Vagina (tissue), 2 donors: ENCODE results near the gene FBXO21. TPM values are rescaled to one million over a fixed set of nuclear protein-coding genes. Genes with fewer than 3 reads are reported as not detected.

Experiments
- DNase-seq, 2 donors: peaks; one replicate each; pipeline ENCODE4 v3.0.0-alpha.2; 2017; ENCODE audit errors: extremely low spot score in 2 of 2
- H3K27ac ChIP-seq: fragments of 200-600 bp; sonication (generic); one replicate; pipeline ENCODE4 v1.5.1; 2019
- H3K27me3 ChIP-seq: fragments of 200-600 bp; sonication (generic); one replicate; pipeline ENCODE4 v1.5.1; 2019
- H3K36me3 ChIP-seq, 2 donors: fragments of 200-600 bp; sonication (generic); one replicate each; pipeline ENCODE4 v1.5.1; 2017 to 2019
- H3K4me1 ChIP-seq: fragments of 200-600 bp; sonication (generic); one replicate; pipeline ENCODE4 v1.5.1; 2019
- H3K4me3 ChIP-seq, 2 donors: fragments of 200-600 bp; sonication (generic); 1 replicate in 1 of 2; 2 replicates in 1 of 2; pipeline ENCODE4 v1.5.1; 2016 to 2019
- H3K9me3 ChIP-seq: fragments of 200-600 bp; sonication (generic); one replicate; pipeline ENCODE4 v1.5.1; 2019
- POLR2A ChIP-seq, 2 donors: fragments of 450-650 bp; IDR thresholded peaks; one replicate each; pipeline ENCODE4 v1.6.1; 2017; ENCODE audit warnings: antibody characterized with exemption in 2 of 2, mild to moderate bottlenecking in 2 of 2, moderate library complexity in 2 of 2
- POLR2AphosphoS5 ChIP-seq, 2 donors: sonication (generic); formaldehyde crosslinking; IDR thresholded peaks; one replicate each; pipeline ENCODE4 v1.9.0; 2017; ENCODE audit warnings: antibody characterized with exemption in 2 of 2, mild to moderate bottlenecking in 2 of 2, low read depth in 1 of 2; ENCODE audit not compliant: insufficient read depth in 1 of 2
- intact Hi-C: fragments of 100-400 bp; cut with DNase I; formaldehyde crosslinking; loops from one replicate; pipeline ENCODE4 v1.15.1; 2023
- total RNA-seq: library from RNA; depleted of rRNA; stranded (reverse); fragments of >200 nt; gene quantifications from one replicate; pipeline ENCODE4 v1.2.3, GENCODE V29; 2016
- TF ChIP-seq, protein P1 (sequence below), 3 experiments: fragments of 450-650 bp in 2 of 3; fragments of 200-600 bp in 1 of 3; sonication (generic) in 1 of 3; IDR thresholded peaks; one replicate each; pipeline ENCODE4 v1.5.1; 2017 to 2019; ENCODE audit warnings: antibody characterized with exemption in 3 of 3, mild to moderate bottlenecking in 2 of 3, moderate library complexity in 2 of 3

The FBXO21 gene
- total RNA-seq, 1 donor from 2014 or later = 62.4 TPM

DNA sequence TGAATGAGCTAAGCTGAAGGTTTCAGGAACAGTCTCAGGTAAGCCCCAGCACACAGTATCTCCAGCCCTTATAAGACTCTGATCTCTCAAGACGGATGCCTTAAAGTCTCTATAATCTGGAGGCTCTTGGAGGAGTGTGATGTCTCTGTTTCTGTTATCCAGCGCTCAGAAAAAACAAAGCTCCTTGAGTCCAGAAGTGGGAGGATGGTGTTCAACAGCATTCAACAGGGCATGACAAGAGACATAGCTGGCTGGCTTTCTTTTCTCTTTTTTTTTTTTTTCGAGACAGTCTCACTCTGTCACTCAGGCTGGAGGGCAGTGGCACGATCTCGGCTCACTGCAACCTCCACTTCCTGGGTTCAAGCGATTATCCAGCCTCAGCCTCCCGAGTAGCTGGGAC, 59.5 kb downstream of the FBXO21 start:
- H3K4me1 ChIP-seq = no peaks in the 10 kb centered on the region
- TF ChIP-seq, protein P1, sequence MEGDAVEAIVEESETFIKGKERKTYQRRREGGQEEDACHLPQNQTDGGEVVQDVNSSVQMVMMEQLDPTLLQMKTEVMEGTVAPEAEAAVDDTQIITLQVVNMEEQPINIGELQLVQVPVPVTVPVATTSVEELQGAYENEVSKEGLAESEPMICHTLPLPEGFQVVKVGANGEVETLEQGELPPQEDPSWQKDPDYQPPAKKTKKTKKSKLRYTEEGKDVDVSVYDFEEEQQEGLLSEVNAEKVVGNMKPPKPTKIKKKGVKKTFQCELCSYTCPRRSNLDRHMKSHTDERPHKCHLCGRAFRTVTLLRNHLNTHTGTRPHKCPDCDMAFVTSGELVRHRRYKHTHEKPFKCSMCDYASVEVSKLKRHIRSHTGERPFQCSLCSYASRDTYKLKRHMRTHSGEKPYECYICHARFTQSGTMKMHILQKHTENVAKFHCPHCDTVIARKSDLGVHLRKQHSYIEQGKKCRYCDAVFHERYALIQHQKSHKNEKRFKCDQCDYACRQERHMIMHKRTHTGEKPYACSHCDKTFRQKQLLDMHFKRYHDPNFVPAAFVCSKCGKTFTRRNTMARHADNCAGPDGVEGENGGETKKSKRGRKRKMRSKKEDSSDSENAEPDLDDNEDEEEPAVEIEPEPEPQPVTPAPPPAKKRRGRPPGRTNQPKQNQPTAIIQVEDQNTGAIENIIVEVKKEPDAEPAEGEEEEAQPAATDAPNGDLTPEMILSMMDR (IDR thresholded peaks at IDR 0.05) = no peak
- TF ChIP-seq POLR2AphosphoS5 (IDR thresholded peaks at IDR 0.05; ENCODE audit: insufficient read depth in 1 of 2, low read depth in 1 of 2) (no peak), POLR2A (IDR thresholded peaks at IDR 0.05) (no peak)
- H3K27me3 ChIP-seq = no peaks in the 10 kb centered on the region
- intact Hi-C loops = no loop called here
- H3K4me3 ChIP-seq = no peak overlapping the region
- H3K27ac ChIP-seq = no peak overlapping the region
- H3K36me3 ChIP-seq = no peaks in the 10 kb centered on the region
- DNase-seq = no peak
- H3K9me3 ChIP-seq = no peaks in the 10 kb centered on the region

DNA sequence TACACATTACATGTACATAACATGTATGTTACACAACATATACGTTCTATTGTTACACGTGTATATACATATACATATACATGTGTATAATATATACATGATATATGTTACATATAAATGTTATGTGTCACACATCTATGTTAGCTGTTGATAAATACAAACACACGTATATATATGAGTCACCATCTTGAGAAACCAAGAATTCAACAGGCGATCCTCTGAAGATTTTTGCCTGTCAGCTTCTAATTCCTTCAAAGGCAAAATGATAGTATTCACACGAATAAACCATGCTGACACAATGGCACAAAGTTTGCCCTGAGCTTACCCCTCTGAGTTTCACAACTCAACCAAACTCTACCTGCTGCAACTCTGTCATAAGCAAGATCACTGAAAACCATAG, 60.9 kb downstream of the FBXO21 start:
- DNase-seq = no peak
- intact Hi-C loops = no loop called here
- Histone ChIP-seq H3K27me3 (no peaks in the 10 kb centered on the region), H3K4me3 (no peak overlapping the region), H3K9me3 (no peaks in the 10 kb centered on the region), H3K27ac (no peak overlapping the region), H3K4me1 (no peaks in the 10 kb centered on the region), H3K36me3 (no peaks in the 10 kb centered on the region)
- TF ChIP-seq, protein P1 (IDR thresholded peaks at IDR 0.05) = no peak
- TF ChIP-seq POLR2AphosphoS5 (IDR thresholded peaks at IDR 0.05; ENCODE audit: insufficient read depth in 1 of 2, low read depth in 1 of 2) (no peak), POLR2A (IDR thresholded peaks at IDR 0.05) (no peak)

DNA sequence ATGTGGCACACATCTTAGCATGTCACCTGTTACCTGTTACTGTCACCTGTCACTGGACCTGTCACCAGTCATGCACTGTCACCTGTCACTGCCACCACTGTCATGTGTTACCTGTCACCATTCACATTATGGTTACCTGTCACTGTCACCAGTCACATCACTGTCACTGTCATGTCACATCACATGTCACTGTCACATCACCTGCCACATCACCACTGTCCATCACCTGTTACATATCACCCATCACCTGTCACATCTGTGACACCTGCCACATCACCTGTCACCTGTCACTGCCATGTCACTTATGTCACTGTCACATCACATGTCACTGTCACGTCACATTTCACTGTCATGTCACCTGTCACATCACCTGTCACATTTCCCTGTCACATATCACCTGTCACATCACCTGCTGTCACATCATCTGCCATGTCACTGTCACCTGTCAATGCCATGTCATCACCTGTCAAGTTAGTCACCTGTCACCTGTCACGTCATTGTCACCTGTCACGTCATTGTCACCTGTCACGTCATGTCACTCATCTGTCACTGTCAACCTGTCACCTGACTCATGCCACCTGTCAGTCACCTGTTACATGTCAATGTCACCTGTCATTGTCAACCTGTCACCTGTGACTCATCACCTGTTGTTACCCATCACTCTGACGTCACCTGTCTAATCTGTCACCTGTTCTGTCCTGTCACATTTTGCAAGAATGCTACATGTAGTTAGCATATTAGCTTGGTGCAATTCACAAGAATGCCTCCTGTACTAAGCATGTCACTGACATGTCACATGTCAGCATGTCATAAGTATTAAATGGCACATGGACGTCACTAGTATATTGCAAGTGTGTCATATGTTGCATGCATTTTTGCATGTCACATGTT, 62.1 kb downstream of the FBXO21 start:
- Histone ChIP-seq H3K27me3 (no peaks in the 10 kb centered on the region), H3K4me1 (no peaks in the 10 kb centered on the region), H3K9me3 (no peaks in the 10 kb centered on the region), H3K4me3 (no peak overlapping the region), H3K27ac (no peak overlapping the region), H3K36me3 (no peaks in the 10 kb centered on the region)
- intact Hi-C loops = no loop called here
- TF ChIP-seq, protein P1 (IDR thresholded peaks at IDR 0.05) = no peak
- TF ChIP-seq POLR2A (IDR thresholded peaks at IDR 0.05) (no peak), POLR2AphosphoS5 (IDR thresholded peaks at IDR 0.05; ENCODE audit: insufficient read depth in 1 of 2, low read depth in 1 of 2) (no peak)
- DNase-seq = no peak

DNA sequence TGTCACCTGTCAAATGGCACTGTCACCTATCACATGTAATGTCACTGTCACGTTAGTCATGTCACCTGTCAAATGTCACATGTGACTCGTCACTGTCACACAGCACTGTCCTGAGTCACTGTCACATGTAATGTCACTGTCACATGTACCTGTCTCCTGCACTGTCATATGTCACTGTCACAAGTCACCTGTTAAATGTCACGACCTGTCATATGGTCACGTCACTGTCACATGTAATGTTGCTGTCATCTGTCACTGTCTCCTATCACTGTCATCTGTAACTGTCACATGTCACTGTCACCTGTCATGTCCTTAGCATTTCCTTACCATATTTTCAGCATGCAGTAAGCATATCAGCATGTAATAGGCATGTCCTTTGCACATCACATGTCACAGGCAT, 63.9 kb downstream of the FBXO21 start:
- Histone ChIP-seq H3K9me3 (no peaks in the 10 kb centered on the region), H3K36me3 (no peaks in the 10 kb centered on the region), H3K27ac (no peak overlapping the region), H3K4me3 (no peak overlapping the region), H3K4me1 (no peaks in the 10 kb centered on the region), H3K27me3 (no peaks in the 10 kb centered on the region)
- DNase-seq = no peak
- TF ChIP-seq, protein P1 (IDR thresholded peaks at IDR 0.05) = no peak
- intact Hi-C loops = no loop called here

DNA sequence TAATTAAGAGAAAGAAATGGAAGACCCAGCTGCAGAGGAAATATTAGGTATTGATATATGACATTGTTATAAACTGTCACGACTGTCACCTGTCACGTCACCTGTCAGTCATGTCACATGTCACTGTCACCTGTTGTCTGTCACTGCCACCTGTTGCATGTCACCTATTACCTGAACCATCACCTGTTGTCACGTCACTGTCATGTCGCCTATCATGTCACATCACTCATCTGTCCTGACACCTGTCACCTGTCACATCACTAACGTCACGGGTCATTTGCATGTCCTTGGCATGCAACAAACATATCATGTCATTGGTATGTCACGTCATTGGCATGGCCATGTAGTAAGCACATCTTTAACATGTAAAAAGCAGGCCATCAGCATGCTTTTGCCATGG, 64.5 kb downstream of the FBXO21 start:
- Histone ChIP-seq H3K4me3 (no peak overlapping the region), H3K27ac (no peak overlapping the region), H3K9me3 (no peaks in the 10 kb centered on the region), H3K36me3 (no peaks in the 10 kb centered on the region), H3K4me1 (no peaks in the 10 kb centered on the region), H3K27me3 (no peaks in the 10 kb centered on the region)
- no peak for TF ChIP-seq POLR2AphosphoS5 (IDR thresholded peaks at IDR 0.05; ENCODE audit: insufficient read depth in 1 of 2, low read depth in 1 of 2)
- TF ChIP-seq POLR2A (IDR thresholded peaks at IDR 0.05) = no peak
- TF ChIP-seq, protein P1 (IDR thresholded peaks at IDR 0.05) = no peak
- intact Hi-C loops = no loop called here
- DNase-seq = no peak
